NCI-H1092 treated with DMSO at 0.1 percent for 48 hours (cell line): ENCODE measurements around the gene GPC2.
"Not testable (repeated sequence)": the region's sequence is repeated elsewhere in the genome, so short reads cannot be mapped to it uniquely, and the experiment has no call there.

ENCODE experiments used
- DNase-seq: peaks from one replicate; lab custom pipeline; 2025; lab: John Stamatoyannopoulos, UW

GPC2 gene

DNA sequence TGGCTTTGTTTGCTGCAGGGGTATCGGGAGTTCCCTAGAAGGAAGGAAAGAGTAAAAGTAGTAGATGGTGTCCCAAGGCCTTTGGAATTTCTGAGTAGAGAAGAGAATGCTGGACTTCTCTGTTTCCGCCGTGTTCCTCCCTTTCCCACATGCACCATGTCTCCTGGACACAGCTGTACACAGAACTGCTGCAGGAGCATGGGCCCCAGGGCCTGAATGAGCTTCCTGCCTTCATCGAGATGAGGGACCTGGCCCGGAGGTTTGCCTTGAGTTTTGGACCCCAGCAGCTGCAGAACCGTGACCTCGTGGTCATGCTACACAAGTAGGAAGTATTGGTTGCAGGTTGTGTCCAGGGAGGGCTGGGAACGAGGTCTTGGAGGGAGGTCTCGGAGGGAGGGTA lies 27.3 kb upstream of the GPC2 start:
- no peak for DNase-seq

DNA sequence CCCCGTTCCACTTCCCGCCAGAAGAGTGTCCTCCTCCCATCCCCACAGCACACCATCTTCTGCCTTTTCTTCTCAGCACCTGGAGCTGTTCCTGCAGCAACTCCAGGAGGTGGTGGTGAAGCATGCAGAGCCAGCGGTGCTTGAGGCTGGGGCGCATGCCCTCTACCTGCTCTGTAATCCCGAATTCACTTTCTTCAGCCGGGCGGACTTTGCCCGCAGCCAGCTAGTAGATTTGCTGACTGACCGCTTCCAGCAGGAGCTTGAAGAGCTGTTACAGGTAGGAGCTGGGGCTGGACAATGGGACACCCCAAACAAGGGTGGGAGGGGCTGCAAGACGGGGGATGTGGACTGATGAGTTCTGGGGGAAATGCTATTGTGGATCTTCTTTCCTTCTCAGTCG lies 23.5 kb upstream of the GPC2 start:
- DNase-seq: no peak

DNA sequence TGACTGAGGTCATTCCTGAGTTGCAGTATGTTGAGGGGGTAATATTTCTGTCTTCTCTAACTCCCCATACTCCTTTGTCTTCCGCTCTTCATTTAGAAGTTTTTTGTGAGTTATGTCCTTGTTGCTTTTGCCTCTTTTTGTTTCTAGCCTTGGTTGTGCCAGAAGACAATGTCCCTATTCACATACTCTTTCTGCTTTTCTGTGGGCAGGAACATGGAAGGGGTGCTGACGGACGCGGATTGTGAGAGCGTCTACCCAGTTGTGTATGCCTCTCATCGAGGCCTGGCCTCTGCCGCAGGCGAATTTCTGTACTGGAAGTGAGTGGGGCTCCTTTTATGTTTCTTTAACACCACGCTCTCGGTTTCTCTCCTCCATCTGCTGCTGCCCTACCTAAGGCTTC lies 21.1 kb upstream of the GPC2 start:
- no peak for DNase-seq

DNA sequence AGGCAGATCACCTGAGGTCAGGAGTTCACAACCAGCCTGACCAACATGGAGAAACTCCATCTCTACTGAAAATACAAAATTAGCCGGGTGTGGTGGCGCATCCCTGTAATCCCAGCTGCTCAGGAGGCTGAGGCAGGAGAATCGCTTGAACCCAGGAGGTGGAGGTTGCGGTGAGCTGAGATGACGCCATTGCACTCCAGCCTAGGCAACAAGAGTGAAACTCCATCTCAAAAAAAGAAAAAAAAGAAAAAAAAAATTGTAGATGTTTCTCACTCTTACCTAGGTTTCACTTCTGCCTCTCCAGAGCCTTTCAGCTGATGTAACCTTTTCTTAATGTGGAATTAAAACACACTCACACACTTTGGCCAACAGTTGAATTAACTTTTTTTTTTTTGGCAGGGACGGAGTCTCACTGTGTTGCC lies 18.7 kb upstream of the GPC2 start:
- not testable (repeated sequence) for DNase-seq

DNA sequence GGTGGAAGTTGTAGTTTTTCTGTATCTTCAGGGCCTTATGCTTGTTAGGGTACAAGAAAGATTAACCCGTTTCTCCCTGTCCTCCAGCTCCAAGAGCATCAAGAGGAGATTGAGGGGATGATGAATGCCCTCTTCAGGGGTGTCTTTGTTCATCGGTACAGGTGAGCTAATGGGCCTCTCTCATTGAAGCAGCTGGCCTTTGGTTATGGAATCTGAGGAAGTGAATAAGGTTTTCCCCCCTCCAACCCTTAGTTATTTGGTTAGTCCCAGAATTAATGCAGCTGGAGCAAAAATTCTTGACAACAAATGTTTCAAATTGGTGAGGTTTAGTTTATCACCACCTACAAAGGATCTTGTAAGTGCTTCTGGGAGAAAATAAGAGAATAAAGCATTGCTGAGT lies 18.0 kb upstream of the GPC2 start:
- DNase-seq: no peak

DNA sequence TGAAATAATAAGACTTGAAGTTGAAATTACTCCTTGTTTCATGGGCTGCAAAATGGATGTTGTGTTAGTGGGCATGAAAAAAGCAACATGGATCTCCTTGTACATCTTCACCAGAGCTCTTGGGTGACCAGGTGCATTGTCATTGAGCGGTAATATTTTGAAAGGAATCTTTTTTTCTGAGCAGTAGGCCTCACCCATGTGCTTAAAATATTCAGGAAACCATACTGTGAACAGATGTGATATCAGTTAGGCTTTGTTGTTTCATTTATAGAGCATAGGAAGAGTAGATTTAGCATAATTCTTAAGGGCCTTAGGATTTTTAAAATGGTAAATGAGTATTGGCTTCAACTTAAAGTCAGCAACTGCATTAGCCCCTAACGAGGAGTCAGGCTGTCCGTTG lies 15.8 kb upstream of the GPC2 start:
- no peak for DNase-seq

DNA sequence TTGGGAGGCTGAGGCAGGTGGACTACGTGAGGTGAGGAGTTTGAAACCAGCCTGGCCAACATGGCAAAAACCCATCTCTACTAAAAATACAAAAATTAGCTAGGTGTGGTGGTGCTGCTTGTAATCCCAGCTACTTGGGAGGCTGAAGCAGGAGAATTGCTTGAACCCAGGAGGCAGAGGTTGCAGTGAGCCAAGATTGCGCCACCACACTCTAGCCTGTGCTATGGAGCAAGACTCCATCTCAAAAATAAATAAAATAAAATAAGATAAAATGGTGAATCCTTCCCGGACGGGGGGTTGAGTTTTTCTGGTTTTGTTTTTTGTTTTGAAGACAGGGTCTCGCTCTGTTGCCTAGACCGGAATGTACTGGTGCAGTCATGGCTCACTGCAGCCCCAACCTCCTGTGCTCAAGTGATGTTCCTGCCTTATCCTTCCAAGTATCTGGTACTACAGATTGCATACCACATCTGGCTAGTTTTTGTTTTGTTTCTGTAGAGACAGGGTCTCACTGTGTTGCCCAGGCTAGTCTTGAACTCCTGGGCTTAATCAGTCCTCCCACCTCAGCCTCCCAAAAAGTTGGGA lies 15.2 kb upstream of the GPC2 start:
- not testable (repeated sequence) for DNase-seq

DNA sequence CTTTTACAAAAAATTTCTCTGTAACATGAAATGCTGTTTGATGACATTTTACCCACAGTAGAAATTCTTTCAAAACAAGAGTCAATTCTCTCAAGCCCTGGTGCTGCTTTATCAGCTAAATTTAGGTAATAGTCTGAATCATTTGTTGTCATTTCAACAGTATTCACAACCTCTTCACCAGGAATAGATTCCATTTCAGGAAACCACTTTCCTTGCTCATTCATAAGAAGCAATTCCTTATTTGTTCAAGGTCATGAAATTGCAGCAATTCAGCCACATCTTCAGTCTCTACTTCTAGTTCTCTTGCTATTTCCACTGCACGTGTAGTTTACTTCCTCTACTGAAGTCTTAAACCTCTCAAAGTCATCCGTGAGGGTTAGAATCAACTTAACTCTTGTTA lies 14.6 kb upstream of the GPC2 start:
- DNase-seq: no peak

DNA sequence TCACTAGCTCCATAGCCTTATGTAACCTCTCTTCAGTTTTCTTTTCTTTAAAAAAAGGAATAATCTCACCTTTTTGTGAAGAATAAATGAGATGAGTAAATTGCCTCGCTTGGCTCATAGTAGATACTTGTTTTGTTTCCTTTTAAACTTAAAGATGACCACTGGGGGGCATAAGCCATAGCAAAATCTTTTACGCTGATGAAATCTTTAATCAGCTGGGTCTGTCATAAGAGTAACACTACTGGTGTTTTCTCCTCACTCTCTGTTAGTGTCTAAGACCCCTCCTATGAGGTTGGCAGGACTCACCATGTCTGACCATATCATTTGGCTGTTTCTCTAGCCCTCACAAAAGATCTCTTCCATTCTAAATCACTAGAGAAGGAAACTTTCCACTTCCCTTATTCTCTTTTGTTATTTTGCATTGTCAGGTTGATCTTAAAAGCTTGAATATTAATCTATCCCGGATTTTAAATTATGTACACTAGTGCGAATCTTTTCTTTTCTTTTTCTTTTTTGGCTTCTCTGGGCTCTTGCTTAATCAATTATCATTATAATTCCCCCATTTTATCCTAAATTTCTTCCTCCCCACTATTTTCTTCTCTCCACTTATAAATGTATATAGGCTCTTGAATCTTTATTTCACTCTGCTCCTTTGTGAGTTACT lies 13.0 kb upstream of the GPC2 start:
- no peak for DNase-seq

DNA sequence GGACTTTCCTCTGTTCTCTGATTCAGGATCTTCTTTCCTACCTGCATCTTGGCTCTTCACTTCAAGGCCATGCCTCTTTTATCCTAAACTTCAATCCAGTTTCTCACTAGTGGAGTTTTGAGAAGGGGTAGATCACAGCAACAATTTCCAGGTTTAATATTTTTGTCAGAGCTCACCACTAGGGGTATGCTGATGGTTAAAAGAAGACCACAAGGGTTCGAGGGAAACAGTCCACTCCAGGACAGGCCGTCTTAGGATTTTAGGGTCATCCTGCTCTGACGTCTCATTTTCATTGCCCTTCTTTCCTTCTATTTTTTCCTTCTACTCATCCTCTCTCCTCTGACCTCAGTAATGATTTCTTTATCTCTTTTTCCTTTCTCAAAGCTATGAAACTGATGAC lies 11.9 kb upstream of the GPC2 start:
- no peak for DNase-seq

DNA sequence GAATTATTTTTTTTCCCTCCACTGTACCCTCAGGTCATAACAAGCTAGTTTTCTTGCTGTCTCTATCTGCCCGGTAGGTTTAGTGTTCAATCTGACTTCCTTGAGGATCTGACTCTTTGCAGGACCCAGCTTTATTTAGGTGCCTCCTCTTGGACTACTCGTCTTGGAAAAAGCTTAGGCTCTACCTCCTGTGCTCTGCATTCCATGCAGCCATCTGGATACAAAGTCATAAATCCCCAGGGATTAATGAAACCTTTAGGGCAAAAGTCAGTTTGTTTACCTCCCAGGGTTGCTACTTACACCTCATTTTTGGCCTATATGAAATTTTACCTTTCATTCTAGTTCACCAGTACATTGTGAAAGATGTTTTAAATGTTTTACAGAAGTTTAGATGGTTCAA lies 8.5 kb upstream of the GPC2 start:
- DNase-seq: no peak

DNA sequence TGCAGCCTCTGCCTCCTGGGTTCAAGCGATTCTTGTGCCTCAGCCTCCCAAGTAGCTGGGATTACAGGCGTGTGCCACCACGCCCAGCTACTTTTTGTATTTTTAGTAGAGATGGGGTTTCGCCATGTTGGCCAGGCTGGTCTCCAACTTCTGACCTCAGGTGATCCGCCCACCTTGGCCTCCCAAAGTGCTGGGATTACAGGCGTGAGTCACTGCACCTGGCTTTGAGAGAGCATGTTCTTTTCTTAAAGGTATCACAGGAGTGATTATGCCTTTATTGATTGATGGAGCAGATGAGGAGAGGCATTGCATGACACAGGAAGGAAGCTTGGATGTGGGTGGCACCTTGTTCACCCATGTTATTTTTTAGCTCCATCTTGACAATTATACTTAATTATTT lies 5.9 kb upstream of the GPC2 start:
- DNase-seq: not testable (repeated sequence)

DNA sequence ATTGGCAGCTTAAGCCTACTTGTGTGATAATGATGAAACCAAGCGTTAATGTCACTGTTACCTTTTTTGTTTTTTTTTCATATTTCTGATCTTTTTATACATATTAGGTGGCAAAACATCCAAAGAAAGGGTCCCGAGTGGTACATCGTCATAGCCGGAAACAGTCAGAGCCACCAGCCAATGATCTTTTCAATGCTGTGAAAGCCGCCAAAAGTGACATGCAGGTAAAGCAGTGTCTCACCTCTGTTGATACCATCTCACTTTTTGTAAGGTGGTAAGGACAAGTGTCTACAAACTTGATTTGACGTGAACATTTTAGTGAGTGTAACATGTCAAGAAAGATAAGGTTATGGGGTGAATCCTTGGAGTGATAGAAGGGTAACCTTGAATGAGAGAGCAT lies 5.4 kb upstream of the GPC2 start:
- not testable (repeated sequence) for DNase-seq

DNA sequence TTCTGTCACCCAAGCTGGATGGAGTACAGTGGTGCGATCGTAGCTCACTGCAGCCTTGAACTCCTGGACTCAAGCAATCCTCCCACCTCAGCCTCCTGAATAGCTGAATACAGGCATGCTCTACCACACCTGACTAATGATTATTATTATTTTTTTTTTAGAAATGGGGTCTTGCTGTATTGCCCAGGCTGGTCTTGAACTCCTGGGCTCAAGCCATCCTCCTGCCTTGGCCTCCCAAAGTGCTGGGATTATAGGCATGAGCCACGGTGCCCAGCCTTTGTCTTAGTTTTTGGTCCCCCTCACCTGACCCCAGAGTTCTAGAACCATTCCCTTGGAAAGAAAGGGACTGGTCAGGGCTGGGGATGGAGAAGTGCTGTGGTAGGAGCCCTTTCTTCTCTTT lies 2.9 kb upstream of the GPC2 start:
- DNase-seq: not testable (repeated sequence)

DNA sequence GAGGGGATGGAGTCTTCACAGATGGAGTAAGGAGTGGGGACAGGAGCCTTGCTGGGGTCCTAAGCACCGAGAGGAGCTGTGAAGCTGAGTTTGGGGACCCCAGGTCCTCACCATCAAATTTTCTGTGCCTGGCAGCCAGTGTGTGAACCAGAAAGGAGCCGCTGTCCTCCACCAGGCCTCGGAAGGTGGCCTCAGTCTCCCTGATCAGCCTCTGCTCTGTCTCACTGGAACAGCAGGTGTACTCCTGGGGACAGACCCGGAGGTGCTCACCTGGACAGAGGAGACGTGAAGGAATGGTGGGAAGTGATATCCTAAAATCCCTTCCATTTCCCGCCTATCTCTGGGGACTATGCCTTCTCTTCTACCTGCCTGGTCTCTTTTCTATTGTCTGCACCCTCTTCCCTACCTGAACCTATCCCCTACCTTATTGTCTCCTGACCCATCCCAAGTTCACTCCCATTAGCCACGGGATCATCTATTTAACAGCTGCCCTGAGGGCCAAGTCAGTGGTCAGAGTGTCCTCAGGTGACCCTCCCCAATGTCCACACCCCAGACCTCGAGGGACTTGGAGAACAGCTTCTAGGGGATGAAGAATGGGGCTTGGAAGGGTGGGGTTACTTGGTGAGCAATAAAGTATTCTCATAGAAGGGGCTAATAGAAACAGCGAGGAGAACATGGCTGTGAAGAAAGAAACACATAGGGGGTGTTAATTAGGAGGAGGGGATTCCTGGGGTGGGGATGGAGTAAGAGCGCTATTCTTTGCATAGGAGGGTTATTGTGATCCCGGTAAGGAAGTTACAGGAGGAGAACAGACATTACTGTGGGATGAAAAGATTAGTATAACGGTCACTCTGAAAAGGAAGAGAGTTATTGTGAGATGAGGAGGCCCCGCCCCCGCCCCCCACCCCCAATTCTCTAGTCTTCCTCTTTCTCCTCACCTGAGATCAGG lies 811 bp downstream of the GPC2 start:
- DNase-seq: no peak

DNA sequence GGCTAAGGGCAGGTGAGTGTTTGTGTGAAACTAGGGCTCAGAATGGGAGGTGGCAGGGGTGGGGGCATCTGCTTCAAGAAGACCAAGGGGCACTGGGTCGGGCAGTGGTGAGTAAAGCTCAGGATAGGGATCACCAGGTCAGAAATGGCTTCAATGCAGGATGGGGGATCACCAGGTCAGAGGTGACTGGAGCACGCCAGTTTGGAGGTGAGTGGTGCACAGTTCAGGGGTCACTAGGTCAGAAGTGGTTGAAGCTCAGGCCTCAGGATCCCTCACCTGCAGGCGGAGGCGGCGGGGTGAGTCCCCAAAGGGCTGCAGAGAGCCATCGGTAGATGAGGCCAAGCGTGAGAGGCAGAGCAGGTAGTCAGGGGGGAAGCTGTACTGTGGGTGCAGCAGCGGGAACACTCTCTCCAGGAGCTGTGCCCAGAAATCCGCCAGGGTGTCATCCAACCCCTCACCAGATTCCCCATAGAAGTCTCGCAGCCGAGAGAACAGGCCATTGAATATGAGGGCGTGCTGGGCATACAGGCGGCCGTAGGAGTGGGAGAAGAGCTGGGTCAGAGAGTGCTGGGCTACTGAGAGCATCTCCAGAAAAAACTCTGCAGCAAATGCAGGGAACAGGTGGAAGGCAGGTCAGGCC lies 1.8 kb downstream of the GPC2 start:
- no peak for DNase-seq

DNA sequence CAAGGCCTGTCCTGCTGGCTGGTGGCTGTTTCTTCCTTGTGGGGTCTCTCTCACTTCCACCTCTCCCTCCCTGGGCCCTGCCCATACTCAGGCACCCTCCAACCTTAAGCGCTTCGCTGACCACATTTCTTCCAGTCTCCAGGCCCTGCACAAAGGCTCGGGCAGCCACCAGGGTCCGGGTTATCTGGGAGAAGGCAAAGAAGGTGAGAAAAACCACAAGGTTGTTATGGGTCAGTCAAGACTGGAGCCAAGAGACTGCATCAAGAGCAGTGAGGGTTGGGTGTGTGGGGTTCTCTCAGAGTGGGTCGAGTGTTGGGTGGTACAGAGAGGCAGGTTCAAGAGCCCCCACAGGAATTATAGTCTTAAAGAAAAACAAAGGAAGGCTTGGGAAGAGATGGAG lies 2.6 kb downstream of the GPC2 start:
- no peak for DNase-seq

DNA sequence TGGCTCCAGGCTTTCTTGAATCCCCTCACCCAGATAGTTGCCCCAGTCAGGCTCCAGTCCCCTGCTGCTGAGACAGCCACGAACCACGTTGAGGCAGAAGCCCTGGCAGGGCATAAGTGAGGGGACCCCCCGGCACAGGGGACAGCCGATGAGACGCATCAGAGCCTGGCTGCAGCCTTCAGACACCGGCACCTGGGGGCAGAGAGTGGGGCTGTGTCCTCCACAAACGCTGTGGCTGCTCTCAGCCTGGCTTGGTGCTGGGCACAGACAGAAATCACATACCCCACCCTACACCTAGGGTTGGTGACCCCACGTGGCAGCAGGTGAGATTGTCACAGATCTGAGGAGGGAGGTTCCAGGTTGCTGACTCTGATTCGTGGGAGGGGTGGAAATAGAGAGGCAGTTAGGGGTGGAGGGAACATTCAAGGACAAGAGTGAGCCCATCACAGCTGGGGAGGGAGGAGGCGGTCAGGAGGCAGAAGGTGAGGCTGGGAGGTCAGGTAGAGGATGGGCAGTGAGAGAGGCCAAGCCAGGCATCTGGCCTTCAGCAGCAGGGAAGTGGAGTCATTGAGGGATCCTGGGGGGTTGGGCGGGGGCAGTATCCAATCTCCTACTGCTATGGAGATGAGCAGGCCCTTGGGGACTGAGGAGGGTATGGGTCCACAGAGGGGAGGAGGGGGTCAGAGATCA lies 3.2 kb downstream of the GPC2 start:
- DNase-seq: no peak

DNA sequence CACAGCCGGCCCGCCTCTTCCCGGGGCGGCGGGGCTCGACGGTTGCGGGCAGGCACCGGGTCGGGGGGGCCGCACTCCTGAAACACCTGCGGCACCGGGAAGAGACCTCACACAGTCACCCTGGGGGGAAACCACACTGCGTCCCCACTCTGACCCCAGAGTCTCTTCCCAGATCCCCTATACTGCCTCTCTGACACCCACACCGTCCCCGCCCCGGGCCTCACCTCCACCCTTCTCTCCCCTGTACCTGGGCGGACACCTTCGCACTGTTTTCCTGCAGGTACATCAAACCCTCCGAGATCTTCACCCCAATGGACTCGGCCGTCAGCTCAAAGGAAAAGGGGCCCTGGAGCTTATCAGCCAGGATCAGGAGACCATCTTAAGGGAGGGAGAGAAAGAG lies 5.3 kb downstream of the GPC2 start:
- no peak for DNase-seq

DNA sequence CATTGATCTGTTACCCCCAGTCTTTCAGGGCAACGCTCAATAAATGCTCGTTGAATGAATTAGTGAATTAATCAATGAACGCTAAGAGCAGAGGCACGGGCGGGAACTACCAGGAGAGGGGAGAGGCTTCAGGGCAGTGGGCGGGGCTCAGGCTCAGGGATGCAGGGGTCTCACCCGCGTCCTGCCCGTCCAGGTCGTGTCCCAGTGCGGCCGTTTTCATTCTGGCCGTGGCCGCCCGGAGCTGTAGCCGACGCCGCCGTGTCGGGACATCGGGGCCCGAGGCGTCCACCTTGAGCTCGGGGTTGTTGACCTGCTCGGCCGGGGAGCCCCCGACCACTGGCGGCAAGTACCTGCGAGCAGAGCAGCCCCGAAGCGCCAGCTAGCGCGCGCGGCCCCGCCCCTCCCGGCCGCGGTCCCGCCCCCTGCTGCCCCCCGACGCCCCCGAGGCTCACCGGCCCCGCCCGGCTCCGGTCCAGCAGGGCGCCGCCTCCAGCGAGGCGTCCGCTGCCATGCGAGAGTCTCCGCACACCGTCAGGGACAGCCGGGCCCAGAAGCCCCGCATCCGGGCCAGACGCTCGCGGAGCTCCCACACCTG lies 6.0 kb downstream of the GPC2 start:
- no peak for DNase-seq

DNA sequence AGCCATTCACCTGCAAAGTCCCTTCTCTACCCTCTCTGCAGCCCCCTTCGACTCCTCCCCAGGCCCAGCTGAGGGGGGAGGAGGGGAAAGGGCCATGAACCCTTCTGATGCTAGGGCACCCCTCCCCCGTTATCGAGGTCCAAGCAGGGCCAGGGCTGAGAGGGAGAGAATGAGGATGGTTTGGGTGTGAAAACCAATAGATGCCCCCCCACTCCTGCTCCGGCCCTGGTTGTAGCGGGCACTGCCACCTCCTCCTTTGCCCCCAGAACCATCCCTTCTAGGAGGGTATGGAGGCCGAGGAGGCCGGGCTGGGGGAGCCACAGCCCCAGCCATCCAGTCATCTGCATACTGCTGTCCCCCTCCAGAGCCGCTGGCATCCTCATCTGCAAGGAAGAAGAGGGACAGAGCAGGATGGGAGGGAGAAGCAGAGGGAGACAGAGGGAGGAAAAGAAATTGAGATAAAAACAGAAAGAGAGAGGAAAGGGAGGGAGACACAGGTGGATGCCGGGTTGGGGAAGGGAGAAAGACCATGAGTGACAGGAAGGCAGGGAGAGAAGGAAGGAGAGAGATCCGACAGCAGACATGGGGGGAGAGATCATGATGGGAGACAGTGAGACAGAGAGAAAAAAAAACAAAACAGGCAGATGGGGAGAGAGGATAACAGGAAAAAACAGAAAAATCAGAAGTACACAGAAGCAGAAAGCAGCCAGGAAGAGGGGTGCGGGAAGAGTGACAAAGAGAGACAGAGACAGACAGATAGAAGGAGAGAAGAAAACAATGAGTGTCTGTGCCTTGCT lies 6.9 kb downstream of the GPC2 start:
- DNase-seq: no peak
